IPS-NIHi7 (cell line): Measurements from ENCODE around the gene PFKL.

Source experiments
- DNase-seq: peaks from one replicate; pipeline ENCODE4 v3.0.0; 2012; ENCODE audit warnings: mixed read lengths; ENCODE audit errors: extremely low spot score

The PFKL gene

DNA sequence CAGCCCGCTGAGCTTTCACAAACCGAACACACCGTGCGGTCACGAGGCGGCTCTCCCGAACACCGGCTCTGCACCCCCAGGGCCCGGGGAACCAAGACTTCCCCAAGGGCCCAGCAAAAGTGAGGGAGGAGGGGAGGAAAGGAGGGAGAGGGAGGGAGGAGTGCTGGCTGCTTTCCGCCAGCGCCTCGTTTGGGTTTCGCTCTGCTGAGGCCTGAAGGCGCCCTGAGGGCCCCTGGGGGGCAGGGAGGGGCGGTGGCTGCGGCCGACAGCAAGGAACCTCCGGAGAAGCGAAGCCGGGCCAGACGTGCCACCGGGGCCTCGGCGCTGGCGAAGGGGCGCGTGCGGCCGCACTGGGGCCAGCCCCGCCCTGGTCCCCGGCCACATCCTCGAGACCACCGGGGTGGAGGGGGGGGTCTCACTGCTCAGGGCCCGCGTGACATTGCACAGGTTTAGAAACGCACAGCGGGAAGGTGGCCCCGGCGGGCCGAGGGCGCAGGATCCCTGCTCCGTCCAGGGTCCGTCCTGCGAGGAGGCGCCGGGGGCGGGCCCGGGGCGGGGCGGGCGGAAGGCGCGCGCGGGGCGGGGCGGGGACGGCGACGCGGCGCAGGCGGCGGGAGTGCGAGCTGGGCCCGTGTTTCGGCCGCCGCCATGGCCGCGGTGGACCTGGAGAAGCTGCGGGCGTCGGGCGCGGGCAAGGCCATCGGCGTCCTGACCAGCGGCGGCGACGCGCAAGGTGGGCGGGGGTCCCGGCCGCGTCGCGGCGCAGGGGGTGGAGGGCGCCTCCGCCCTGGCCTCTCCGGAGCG, at the start of gene PFKL:
Gene PFKL (plus strand): TSS at position 596 of the 804 bp plus-strand sequence. CDS start 53 bp downstream, at position 649.
- DNase-seq = peak; percentile 88

DNA sequence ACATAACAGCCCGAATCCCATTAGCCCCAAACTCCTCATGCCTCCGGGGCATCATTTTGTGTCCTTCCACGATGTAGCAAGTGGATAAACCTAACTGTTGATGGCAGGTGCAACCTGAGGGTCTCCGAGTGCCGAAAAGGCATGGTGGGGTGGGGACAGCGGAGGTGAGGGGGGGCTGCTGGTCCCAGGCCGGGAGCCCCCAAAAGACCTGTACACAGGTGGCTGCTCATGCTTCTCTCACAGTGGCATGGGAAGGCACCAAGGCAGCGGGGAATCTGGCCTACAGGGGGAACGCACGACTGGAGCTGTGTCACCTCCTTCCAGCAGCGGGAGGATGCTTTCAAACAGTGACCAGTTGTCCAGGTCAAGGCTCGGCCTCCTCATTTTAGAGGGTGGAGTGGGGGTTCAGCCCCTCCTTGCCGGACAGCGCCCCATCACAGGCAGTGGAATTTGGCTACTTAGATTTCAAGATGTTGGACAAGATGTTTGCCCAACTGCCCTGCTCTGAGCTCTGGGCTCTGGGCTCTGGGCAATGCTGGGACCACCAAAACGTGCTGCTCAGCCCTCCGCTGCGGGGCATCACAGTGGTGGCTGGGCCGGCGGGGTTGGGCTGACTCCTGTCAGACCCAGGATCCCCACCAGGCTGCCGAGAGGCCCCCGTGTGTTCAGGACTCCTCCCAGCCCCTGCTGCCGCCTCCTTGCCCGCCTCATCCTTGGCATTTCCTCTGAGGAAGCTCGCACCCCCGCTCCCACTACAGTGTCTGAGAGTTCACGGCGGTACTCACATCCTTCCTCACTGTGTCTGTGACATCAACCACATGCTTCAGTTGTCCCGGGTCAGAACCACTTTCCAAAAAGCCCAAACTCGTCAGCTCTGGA, 45.8 kb upstream of the PFKL start:
- DNase-seq = no peak

DNA sequence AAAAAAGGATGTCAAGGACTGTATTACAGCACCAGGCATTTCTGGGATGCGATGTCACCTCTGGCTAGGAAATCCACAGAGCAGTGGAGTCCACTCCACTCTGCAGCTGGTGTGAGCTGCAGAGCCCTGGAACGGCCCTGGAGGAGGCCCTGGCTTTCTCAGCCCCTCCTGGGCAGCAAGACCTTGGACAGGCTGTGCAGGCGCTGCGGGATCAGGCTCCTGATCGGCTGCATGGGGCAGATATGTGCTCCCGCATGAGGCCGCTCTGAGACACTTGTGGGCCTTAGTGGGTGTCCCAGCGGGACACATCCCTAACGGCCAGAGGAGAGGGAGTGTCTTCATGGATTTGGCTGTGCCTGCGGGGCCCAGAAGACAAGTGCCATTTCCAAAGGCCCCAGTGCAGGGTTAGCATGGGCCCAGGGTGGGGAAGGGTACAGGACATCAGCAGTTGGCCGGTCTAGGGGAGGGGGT, 44.3 kb upstream of the PFKL start:
- DNase-seq = no peak

DNA sequence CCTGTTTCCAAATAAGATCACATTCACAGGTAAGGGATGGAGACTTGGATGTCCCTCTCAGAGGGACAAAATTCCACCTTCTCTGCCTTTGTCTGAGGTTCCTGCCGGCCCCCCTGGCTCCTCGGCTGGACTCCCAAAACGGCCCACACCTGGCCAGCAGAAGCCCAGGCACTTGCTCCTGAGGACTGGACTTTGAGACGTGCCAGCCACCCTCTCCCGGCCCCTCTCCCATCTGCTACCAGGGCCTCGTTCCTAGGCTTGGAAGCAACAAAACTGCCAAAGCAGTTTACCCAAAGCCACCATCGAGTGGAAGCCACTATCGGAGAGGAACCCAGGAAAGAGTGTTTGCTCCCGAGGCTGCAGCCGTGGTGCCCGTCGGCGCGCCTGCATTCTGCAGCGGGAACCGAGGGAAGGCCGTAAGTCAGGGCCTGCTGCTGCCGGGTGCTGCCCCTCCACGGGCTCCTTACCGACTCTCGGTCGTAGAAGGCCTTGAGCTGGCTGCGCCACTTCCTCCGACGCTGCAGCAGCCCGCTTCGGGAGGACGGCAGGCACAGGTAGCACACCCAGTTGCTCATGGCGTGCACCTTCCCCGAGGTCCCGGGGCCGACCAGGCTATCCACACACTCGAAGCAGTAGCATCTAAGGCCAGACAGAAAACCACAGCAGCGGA, 41.7 kb upstream of the PFKL start:
- DNase-seq = no peak

DNA sequence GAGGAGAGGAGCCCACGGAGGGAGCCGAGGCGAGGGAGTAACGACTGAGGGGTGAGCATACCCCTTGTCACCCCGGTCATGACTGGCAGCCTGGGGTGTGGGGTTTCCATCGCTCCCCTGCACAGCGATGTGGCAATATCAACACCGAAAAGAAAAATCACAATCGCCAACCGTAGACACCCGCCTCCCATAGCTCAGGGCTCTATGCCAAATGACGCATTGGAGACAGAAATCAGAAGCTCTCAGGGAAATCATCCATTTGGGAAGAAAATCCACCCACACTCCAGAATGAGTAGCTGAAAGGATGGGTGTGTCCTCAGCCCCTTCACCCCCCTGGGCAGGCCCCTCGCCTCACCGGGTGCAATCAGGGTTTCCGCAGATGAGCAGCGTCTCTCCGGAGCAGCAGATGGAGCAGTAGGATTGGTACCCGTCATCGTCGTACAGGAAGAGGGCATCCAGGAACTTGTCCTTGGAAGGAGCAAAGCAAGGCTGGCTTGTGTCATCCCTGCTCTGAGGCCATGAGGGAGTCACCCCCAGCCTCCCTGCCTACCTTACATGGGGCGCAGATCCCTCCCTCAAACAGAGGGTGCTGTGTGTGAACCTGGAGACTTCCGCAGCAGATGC, 40.7 kb upstream of the PFKL start:
- no peak for DNase-seq

DNA sequence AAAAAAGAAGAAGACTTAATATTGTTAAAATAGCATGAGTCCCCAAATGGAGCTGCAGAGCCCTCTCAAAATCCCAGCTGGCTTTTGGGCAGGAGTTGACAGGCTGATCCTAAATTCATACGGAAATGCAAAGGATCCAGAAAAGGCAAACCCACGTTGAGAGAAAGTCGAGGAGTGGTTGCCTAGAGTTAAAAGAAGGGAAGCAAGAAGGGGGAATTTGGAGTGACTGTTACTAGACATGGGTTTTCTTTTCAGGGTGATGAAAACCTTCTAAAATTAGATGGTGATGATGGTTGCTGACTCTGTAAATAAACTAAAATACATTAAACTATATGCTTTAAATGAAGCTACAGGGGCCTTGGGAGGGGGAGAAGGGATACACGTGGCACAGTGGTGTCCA, 39.8 kb upstream of the PFKL start:
- DNase-seq = no peak

DNA sequence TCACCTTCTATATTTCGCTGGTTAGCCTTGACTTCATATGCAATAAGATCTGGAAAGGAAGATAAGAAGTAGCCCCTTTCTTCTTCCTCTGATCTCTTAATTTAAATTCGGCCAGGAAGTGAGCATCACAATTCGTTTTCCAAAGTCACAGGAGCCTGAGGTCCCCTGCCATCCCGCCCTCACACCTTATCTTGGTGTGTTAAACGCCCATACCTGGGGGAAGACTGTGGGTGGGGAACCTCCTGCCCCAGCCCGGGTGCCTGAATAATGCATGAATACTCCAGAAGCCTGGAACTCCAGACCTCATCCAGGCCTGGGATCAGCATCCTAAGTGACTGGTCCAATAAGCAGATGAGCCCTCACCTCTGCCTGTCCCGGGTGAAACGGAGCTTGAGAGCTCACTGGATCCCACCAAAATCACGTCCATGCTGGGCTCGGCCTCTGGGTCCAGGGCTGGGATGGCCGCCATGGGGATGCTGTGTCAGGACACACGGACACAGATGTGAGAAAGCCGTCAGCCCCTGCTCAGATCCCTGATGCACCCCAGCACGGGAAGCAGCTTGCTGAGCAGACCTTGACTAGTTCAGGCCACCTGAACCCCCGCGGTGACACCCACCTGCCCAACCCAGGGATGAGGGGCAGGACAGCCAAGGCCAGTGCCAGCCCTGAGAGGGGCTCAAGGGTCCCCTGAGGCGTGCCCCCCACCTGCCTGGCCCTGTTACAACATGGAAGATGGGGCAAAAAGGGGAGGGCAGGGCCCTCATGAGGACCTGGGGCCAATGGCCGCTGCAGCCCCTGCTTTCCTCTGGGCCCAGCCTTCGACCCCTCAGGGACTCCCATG, 38.8 kb upstream of the PFKL start:
- DNase-seq = no peak

DNA sequence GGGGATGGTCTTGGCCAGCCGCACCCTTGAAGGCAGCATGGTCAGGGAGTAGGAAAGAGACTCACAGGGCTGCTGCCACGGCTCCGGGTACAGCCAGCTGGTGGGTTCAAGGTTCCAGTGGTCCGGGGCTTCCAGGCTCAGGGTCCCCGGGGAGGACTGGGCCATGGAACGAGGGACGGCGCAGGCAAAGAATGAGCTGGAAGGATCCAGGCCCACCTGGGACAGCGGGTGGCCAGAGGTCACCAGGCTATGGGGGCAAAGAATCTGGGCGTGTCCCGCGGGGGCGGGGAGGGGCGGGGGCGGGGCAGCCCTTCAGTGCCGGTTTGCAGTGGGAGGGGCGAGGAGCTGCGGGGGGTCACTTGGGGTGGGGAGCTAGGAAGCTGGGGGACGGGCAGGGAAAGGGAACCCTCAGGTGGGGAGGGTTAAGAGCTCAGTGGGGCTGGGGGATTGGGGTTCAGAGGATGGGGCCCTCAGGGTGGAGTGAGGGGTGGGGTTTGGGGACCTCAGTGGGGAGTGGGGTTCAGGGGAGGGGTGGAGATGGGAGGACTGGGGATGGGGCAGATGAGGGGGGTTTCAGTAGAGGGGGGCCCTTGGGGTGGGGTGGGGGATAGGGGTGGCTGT, 38.1 kb upstream of the PFKL start, which contains the start of gene DNMT3L:
Gene DNMT3L (minus strand): TSS at position 223 of the 621 bp plus-strand sequence. CDS start 638 bp downstream, outside the sequence.
- DNase-seq = no peak

DNA sequence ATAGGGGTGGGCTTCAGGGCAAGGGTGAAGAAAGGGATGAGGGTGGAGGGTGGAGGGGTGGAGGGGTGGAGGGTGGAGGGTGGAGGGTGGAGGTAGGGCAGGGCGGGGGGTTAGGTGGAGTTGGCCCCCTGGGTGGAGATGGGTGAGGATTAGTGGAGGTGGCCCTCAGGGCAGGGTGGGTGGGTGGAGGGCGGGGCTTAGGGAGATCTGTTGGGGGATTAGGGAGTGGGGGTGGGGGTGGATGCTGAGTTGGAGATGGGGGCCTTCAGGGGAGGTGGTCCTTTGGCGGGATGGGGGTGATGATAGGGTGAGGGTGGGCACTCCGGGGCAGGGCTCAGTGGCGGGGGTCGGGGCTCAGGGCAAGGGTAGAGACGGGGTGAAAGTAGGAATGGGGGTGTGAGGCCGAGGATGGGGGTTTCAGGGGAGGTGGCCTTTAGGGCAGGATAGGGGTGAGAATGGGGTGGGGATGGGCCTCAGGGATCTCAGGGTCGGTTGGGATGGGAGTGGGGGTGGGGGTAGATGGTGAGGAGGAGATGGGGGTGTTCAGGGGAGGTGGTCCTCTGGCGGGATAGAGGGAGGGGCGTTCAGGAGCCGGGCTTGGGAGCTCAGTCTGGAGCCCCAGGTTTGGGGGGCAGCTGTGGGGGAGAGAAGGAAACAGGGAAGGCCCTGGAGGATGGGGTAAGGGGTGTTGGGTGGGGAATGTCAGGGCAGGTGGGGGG, 37.4 kb upstream of the PFKL start:
- no peak for DNase-seq

DNA sequence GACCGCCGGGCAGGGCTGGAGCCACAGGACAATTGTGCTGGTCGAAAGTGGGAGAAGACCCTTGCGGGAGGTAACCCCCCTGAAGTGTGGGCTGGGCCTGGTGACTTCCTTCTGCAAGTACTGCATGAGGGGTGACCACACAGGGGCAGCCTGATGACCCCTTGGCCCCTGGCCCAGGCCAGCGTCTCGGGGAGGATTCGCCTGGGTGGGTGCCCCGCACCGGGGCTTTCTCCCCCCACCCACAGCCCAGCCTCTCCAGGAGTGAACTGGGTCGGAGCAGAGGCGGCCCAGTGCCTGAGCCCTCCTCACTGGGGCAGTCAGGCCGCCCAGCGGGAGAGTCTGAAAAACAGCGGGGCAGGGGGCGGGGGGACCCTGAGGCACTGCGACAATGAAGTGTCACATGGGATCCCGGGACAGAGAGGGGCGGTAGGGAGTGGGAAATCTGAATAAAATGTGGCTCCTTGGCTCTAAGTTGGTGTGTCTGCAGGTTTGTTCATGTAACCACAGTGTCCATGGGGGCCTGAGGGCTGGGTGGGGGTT, 36.6 kb upstream of the PFKL start:
- DNase-seq = peak; percentile 77

DNA sequence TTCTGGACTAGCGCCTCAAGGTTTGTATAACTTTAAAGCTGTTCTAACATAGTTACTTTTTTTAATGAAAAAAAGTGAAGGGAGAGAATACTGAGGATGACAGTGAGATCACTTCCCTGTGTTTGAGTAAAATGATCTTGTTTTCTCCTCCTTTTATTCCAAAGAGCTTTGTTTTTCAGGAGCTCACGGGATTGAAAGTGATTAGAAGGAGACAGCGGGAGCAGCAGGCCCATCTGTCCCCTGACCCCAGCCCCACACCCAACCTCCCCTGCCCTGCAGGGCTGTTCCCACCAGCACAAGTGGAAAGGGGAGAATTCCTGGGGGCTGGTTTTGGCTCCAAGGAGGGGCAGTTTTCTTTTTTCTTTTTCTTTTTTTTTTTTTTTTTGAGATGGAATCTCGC, 36.1 kb upstream of the PFKL start:
- no peak for DNase-seq

DNA sequence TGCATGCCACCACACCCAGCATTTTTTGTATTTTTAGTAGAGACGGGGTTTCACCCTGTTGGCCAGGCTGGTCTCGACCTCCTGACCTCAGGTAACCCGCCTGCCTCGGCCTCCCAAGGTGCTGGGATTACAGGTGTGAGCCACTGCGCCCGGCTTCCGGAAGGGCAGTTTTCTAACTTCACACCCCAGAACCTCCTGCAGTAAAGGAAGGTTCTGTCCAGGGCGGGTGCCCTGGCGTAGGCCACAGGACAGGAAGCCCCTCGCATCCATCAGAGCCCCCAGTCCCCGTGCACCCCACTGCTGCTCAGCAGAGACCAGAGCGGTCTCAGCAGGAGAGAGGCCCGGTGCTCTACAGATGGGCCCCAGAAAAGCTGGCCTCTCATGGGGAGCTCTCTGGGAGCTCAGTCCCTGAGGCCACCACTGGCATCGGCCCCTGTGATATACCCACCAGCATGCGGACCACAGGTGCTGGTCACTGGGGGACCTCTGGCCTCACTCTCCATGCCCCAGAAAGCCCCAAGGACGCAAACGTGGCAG, 34.1 kb upstream of the PFKL start:
- DNase-seq = no peak

DNA sequence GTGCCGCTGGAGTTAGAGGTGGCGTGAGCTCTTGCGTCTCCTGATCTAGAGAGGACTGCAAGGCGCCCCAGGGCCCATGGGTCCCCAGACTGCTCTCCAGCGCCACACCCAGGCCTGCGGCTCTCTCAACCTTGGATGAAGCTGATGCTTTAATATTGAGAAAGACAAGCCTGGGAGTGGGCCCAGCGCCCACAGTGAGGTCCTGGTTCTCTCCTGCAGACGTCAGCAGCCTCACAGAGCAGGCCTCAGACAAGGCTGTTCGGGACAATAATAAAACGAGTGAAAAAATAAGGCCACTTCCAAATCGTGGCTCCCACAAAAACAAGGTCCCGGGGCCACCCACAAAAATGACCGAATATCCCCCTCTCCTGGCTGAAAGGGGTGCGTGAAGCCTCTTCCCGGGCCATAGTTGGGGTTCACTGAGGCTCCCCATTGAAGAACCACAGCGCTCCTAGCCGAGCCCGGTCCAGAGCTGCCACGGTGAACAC, 32.2 kb upstream of the PFKL start:
- peak; percentile 52 for DNase-seq

DNA sequence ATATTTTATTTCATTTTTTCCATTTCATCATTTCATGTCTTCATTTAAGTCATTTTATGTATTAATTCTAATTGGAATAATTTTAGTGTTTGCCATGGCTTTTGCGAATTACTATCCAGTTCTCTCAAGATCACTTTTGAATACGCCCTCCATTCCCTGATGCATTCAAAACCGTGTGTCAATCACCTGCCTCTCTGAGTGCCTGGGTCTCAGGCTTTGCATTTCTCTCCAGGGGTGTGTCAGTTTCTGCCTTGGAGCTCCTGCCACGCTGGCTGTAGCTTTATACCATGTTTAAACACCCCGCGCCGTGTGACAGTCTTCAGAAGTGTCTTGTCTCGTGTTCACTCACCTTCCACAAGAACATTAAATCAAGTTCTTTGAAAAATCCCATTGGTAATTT, 30.8 kb upstream of the PFKL start:
- DNase-seq = no peak

DNA sequence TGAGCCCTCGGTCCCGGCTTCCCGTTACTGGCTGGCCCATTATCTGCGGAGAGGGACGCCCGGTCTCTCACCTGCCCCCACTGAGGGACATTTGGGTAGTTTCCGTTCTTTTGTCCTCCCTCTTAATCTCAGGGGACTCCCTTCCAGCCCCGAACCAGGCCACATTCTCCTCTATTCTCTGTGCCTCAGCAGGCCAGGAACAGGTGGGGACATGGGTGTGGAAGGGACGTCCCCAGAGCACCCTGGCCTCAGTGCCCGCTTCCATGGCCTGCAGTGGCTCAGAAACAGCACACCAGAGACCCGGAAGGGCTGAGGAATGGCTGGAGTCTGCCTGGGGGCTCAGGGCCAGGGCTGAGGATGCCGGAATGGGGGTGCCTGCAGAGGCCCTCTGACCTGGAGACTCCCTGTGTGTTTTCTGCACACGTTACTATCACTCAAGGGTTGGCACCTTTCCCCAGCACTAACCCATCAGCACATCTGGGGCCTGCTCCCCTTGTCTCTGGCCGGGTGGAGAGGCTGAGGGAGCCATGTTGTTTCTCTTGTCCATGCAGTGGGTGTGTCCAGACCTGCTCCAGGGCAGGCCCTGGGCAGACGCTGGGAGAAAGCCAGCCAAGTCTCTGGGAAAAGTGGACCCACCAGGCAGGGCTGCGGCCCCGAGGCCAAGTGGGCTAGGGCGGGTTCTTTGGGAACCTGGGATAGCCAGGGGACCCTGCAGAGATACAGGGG, 28.1 kb upstream of the PFKL start:
- DNase-seq = no peak

DNA sequence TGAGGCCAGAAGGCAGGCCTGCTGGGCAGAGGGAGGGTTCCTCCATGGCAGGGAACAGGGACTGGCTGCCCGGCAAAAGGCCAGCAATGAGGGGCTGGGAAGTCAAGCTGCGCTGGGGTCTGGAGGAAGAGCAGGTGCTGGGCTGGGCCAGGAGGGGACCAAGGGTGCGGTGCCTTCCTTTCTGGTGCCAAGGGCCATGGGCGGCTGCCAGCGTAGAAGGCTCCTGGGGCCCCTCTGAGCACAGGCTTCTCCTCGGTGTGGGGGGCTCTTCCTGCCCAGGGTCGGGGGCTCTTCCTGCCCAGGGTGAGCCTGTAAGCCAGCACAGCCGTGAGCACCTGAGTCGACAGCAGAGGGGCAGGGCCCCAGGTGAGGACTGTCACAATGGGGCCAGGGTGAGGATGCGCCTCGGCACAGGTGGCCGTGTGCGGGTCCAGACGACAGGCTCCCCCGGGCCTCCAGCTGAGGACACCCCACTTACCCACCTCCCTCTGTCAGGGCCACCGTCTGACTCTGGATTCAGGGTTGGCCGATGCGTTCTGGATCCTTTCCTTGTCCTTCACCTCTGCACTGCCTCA, 27.5 kb upstream of the PFKL start:
- no peak for DNase-seq

DNA sequence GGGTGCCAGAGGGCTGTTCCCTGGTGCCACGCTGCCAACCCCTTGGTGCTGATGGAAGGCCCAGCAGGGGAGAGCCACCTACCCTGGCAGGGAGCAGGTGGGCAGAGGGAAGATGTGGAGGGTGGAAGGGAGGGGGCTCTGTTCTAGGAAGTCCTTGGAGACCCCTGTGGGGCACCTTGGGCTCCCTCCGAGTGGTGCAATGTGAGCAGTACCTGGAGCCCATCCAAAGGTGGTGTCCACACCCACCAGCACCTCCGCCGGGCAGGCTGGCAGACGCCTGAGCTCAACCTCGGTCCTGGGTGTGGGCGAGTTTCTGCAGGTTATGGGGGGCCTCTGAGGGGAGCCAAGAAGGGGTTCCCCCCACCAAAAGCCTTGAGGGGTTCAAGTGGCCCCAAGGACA, 26.8 kb upstream of the PFKL start:
- no peak for DNase-seq

DNA sequence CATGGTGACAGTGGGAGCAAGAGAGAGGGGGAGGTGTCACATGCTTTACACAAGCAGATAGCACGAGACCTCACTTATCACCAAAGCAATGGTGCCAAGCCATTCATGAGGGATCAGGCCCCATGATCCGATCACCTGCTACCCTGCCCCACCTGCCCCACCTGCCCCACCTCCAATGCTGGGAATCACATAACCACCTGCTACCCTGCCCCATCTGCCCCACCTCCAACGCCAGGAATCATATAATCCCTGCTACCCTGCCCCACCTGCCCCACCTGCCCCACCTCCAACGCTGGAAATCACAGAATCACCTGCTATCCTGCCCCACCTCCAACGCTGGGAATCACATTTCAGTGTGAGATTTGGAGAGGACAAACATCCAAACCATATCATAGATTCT, 24.8 kb upstream of the PFKL start:
- DNase-seq = no peak
